ENCODE measurements around the gene SLC9A9.
"Not testable (repeated sequence)": the region's sequence is repeated elsewhere in the genome, so short reads cannot be mapped to it uniquely, and the experiment has no call there.

The SLC9A9 gene

GRCh38 chr3:143808030-143808429 is 40.2 kb downstream of the SLC9A9 start:
- DNase-seq, result no peak

GRCh38 chr3:143806038-143806437 is 42.2 kb downstream of the SLC9A9 start:
- DNase-seq, result no peak

GRCh38 chr3:143805476-143805875 is 42.8 kb downstream of the SLC9A9 start:
- DNase-seq, result not testable (repeated sequence)

GRCh38 chr3:143801046-143801445 is 47.2 kb downstream of the SLC9A9 start:
- not testable (repeated sequence) for DNase-seq

- not testable (repeated sequence) for DNase-seq
Measured at GRCh38 chr3:143798151-143798550, 50.1 kb downstream of the SLC9A9 start.

- no peak for DNase-seq
Measured at GRCh38 chr3:143795874-143796273, 52.4 kb downstream of the SLC9A9 start.

- no peak for DNase-seq
Measured at GRCh38 chr3:143794793-143795462, 53.3 kb downstream of the SLC9A9 start.

- no peak for DNase-seq
Measured at GRCh38 chr3:143793971-143794370, 54.3 kb downstream of the SLC9A9 start.

- no peak for DNase-seq
Measured at GRCh38 chr3:143791386-143791785, 56.9 kb downstream of the SLC9A9 start.

GRCh38 chr3:143786219-143787191 is 61.8 kb downstream of the SLC9A9 start:
- DNase-seq, result no peak

GRCh38 chr3:143784446-143784845 is 63.8 kb downstream of the SLC9A9 start:
- DNase-seq, result no peak

GRCh38 chr3:143783851-143784370 is 64.4 kb downstream of the SLC9A9 start:
- no peak for DNase-seq

- DNase-seq, result no peak
Measured at GRCh38 chr3:143775459-143775858, 72.8 kb downstream of the SLC9A9 start.

- DNase-seq, result no peak
Measured at GRCh38 chr3:143771939-143772338, 76.3 kb downstream of the SLC9A9 start.

GRCh38 chr3:143771258-143771657 is 77.0 kb downstream of the SLC9A9 start:
- DNase-seq, result no peak

GRCh38 chr3:143770391-143770790 is 77.9 kb downstream of the SLC9A9 start:
- DNase-seq, result no peak

GRCh38 chr3:143769616-143770015 is 78.7 kb downstream of the SLC9A9 start:
- no peak for DNase-seq

- no peak for DNase-seq
Measured at GRCh38 chr3:143764840-143765239, 83.4 kb downstream of the SLC9A9 start.

GRCh38 chr3:143763564-143764162 is 84.6 kb downstream of the SLC9A9 start:
- DNase-seq, result no peak

GRCh38 chr3:143757691-143758090 is 90.6 kb downstream of the SLC9A9 start:
- no peak for DNase-seq

- DNase-seq, result no peak
Measured at GRCh38 chr3:143755978-143756377, 92.3 kb downstream of the SLC9A9 start.

GRCh38 chr3:143754090-143754489 is 94.2 kb downstream of the SLC9A9 start:
- DNase-seq, result no peak

- no peak for DNase-seq
Measured at GRCh38 chr3:143753456-143753855, 94.8 kb downstream of the SLC9A9 start.
